ENCODE results near the gene MTARC2.

DNA sequence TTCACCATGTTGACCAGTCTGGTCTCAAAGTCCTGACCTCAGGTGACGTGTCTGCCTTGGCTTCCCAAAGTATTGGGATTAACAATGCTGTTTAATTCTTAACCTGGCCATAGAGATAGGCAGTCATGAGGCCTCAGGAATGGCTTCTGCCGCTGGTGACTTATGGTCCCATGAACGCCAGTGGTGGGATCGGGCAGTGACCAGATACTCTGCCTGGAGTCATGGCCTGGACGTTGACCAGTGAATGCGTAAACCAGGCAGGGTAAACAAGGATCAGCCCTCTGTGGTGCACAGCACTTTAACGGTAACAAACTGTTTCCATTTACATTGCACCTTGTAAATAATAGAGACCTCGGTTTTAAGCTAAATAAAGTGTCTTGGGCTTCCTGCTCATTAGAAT, 61.6 kb downstream of the MTARC2 start:
- TF ChIP-seq, protein P1, sequence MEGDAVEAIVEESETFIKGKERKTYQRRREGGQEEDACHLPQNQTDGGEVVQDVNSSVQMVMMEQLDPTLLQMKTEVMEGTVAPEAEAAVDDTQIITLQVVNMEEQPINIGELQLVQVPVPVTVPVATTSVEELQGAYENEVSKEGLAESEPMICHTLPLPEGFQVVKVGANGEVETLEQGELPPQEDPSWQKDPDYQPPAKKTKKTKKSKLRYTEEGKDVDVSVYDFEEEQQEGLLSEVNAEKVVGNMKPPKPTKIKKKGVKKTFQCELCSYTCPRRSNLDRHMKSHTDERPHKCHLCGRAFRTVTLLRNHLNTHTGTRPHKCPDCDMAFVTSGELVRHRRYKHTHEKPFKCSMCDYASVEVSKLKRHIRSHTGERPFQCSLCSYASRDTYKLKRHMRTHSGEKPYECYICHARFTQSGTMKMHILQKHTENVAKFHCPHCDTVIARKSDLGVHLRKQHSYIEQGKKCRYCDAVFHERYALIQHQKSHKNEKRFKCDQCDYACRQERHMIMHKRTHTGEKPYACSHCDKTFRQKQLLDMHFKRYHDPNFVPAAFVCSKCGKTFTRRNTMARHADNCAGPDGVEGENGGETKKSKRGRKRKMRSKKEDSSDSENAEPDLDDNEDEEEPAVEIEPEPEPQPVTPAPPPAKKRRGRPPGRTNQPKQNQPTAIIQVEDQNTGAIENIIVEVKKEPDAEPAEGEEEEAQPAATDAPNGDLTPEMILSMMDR (conservative IDR thresholded peaks at IDR 0.05; ENCODE audit: low read depth, low read length), result no peak
- TF ChIP-seq EZH2 (IDR thresholded peaks at IDR 0.05; ENCODE audit: borderline replicate concordance, low read depth, low read length, poor library complexity, severe bottlenecking), result no peak
